Stomach (tissue), 4 donors: ENCODE data around the gene RNPEPL1.

ENCODE experiments used
- POLR2A ChIP-seq, 4 donors: fragments of 450-650 bp; IDR thresholded peaks; one replicate each; pipeline ENCODE4 v1.6.1; 2016; ENCODE audit warnings: antibody characterized with exemption in 4 of 4, control low read depth in 2 of 4, mild to moderate bottlenecking in 1 of 4, moderate library complexity in 1 of 4
- POLR2AphosphoS5 ChIP-seq, 3 donors: sonication (generic); formaldehyde crosslinking; IDR thresholded peaks; one replicate each; pipeline ENCODE4 v1.6.1; 2016; ENCODE audit warnings: antibody characterized with exemption in 3 of 3
- TF ChIP-seq, protein P1 (sequence below), 7 experiments: fragments of 450-650 bp in 4 of 7; fragments of 200-600 bp in 3 of 7; sonication (generic) in 3 of 7; IDR thresholded peaks; one replicate each; pipeline ENCODE4 v1.5.1; 2016 to 2019; ENCODE audit warnings: antibody characterized with exemption in 7 of 7, control low read depth in 2 of 7, mild to moderate bottlenecking in 1 of 7

GRCh38 chr2:240600451-240600961, 32.2 kb downstream of the RNPEPL1 start:
- TF ChIP-seq, protein P1, sequence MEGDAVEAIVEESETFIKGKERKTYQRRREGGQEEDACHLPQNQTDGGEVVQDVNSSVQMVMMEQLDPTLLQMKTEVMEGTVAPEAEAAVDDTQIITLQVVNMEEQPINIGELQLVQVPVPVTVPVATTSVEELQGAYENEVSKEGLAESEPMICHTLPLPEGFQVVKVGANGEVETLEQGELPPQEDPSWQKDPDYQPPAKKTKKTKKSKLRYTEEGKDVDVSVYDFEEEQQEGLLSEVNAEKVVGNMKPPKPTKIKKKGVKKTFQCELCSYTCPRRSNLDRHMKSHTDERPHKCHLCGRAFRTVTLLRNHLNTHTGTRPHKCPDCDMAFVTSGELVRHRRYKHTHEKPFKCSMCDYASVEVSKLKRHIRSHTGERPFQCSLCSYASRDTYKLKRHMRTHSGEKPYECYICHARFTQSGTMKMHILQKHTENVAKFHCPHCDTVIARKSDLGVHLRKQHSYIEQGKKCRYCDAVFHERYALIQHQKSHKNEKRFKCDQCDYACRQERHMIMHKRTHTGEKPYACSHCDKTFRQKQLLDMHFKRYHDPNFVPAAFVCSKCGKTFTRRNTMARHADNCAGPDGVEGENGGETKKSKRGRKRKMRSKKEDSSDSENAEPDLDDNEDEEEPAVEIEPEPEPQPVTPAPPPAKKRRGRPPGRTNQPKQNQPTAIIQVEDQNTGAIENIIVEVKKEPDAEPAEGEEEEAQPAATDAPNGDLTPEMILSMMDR (IDR thresholded peaks at IDR 0.05), result no peak
- TF ChIP-seq POLR2AphosphoS5 (IDR thresholded peaks at IDR 0.05) (no peak), POLR2A (IDR thresholded peaks at IDR 0.05) (no peak)
